ENCODE data around the gene MTREX. TPM values are rescaled to one million over a fixed set of nuclear protein-coding genes. Genes with fewer than 3 reads are reported as not detected.

The MTREX gene
- total RNA-seq = 88.4 and 95.0 TPM in 2 replicates

DNA sequence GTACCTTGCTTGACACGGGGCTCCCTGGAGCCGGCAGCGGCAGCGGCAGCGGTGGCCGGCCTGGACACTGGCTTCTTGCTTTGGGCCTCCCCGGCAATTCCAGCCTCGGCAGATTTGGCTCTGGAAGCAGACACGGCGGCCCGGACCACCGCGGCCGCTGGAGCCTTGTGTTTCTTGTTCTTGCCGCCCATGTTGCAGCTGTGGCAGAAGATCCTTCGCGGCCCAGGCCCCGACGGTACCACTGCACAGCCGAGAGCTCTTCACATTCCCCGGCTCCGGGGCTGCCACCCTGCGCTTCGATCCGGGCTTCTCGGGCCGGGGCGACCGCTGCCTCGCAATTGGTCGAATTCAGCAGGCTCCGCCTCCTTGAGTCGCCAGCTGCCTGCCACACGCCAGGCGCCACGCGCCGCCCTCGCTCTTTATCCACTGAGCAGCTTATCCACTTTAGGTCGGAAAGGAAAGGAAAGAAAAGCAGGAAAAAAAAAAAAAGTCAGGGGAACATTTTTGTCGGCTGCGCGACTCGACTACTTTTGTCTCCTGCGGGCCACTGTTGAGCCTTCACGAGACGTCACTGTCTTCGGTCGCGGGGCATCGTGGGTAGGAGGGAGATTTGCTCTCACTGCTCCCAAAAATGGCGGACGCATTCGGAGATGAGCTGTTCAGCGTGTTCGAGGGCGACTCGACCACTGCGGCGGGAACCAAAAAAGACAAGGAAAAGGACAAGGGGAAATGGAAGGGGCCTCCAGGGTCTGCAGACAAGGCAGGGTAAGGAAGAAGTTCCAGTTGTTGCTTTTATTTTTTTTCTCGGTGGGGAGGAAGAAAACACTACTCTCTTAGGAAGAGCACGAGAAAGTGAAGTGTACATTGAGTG lies at the start of gene MTREX, which contains the start of gene DHX29:
Gene MTREX, plus strand, starts transcription at position 607 of the 871 bp plus-strand sequence. Its CDS starts 25 bp downstream, at position 632.
Gene DHX29, minus strand, starts transcription at position 312 of the 871 bp plus-strand sequence. Its CDS starts 121 bp downstream, at position 191.

Other genes with a start within 250 kb of the MTREX start
- gene GZMA, start 205.3 kb upstream of the MTREX start, total RNA-seq = 0.33 TPM in 1 of 2 replicates, not detected in the other
- 80.4 and 84.5 TPM in 2 replicates for gene GPX8, start 147.8 kb upstream of the MTREX start, total RNA-seq
- gene CDC20B, start 134.8 kb upstream of the MTREX start, total RNA-seq = under 0.01 and 0.19 TPM in 2 replicates
- gene MCIDAS, start 80.7 kb upstream of the MTREX start, total RNA-seq = not detected in 2 replicates
- gene CCNO, start 74.4 kb upstream of the MTREX start, total RNA-seq = 0.33 and 0.48 TPM in 2 replicates
- 26.8 and 39.6 TPM in 2 replicates for gene DHX29, start 295 bp upstream of the MTREX start, total RNA-seq
- 35.7 and 81.0 TPM in 2 replicates for gene PLPP1, start 227.0 kb downstream of the MTREX start, total RNA-seq